ENCODE results near the gene GALR2. TPM values are rescaled to one million over a fixed set of nuclear protein-coding genes. Genes with fewer than 3 reads are reported as not detected.
"Not testable (repeated sequence)": the region's sequence is repeated elsewhere in the genome, so short reads cannot be mapped to it uniquely, and the experiment has no call there.

GALR2 gene
- polyA plus RNA-seq, 2 of the 4 experiments (the other 2 are of a cell fraction), result 0.32 to 0.44 TPM

DNA sequence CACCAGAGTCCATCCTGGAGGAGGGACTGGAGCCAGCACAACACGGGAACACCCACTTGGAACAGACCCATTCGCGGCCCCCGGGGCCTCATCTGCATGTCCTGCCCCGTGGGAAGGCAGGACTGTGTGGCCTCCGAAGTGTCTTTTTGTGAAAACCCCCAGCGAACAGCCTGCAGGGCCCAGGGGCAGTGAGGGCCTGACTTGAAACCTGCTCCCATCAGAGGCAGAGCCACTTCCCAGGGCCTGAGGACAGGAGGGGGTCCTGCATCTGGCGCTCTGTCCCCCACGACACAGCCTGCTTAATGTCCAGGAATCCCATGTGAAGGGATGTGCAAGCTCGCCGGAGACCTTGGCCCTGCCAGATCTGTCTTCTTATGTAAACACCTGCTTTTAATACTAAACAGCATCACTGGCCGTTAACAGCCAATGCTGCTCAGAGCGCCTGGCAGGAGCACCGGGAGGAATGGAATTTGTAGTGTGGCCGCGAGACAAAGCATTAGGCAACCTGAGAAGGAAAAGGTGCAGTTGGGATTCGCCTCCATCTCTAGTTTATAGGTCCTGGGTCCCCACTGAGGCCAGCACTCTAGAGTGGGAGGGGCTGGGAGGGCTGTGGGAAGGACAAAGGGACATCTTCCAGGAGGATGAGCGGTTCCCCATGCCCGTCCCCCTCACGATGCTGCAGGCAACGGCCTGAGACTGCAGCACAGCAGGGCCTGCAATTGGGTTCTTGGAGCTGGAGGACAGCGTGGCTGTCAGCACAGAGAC, 37.9 kb upstream of the GALR2 start:
- Histone ChIP-seq H3K4me3 (no peak overlapping the region), H3K4me1 (no peaks in the 10 kb centered on the region), H3K27ac (no peak overlapping the region), H3K4me2 (no peak overlapping the region), H3K9me3 (no peaks in the 10 kb centered on the region)
- no peak for ATAC-seq
- 88% methylated on average over 22 of the region's 22 CpGs for WGBS (ENCODE audit: missing lambda C conversion rate)
- POLR2A ChIA-PET, result interaction anchor here (1.4 kb wide), 1 partner anchor 36 kb away, joined by 3 read pairs; the partner anchor contains the start of gene SRP68
- CTCF ChIA-PET, result interaction anchor here (0.9 to 23.8 kb wide), 6 partner anchors 24 to 361 kb away, joined by 3 to 357 read pairs (median 4); partner anchors contain the start of gene GALR2
- TF ChIP-seq BHLHE40 (IDR thresholded peaks at IDR 0.05; ENCODE audit: low read depth, low read length) (no peak), HEYL (CRISPR knock-in tag; IDR thresholded peaks at IDR 0.05) (no peak), POLR2A (IDR thresholded peaks at IDR 0.05; ENCODE audit: low read length) (peak; percentile 8; the same call in 1 of the 2 replicates), GATA3 (IDR thresholded peaks at IDR 0.05; ENCODE audit: borderline replicate concordance) (no peak)
- FAIRE-seq, result no peak
- no peak for DNase-seq (ENCODE audit: low read depth in 1 of 2, low spot score in 1 of 2)

GRCh38 chr17:76038050-76038449, 36.5 kb upstream of the GALR2 start:
- no peaks in the 10 kb centered on the region for H3K4me1 ChIP-seq
- CTCF ChIA-PET, result interaction anchor here (0.6 to 23.8 kb wide), 4 partner anchors 13 to 77 kb away, joined by 3 to 357 read pairs (median 4); no protein-coding TSS in a partner anchor
- POLR2A ChIA-PET, result interaction anchor here (1.4 kb wide), 1 partner anchor 35 kb away, joined by 3 read pairs; the partner anchor contains the start of gene SRP68
- 92% methylated on average over 3 of the region's 3 CpGs for WGBS (ENCODE audit: missing lambda C conversion rate)
- no peaks in the 10 kb centered on the region for H3K9me3 ChIP-seq
- 0 out of 5 replicates have a peak, but pooled peaks of 1 of the 2 experiments have one; percentile 14 for TF ChIP-seq JUN (IDR thresholded peaks at IDR 0.05)
- TF ChIP-seq, protein P1, sequence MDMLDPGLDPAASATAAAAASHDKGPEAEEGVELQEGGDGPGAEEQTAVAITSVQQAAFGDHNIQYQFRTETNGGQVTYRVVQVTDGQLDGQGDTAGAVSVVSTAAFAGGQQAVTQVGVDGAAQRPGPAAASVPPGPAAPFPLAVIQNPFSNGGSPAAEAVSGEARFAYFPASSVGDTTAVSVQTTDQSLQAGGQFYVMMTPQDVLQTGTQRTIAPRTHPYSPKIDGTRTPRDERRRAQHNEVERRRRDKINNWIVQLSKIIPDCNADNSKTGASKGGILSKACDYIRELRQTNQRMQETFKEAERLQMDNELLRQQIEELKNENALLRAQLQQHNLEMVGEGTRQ (IDR thresholded peaks at IDR 0.05), result no peak
- no peak overlapping the region for H3K4me3 ChIP-seq
- DNase-seq (ENCODE audit: low read depth in 1 of 2, low spot score in 1 of 2) (no peak), ATAC-seq (no peak), FAIRE-seq (no peak)
- no peak overlapping the region for H3K27ac ChIP-seq
- no peak overlapping the region for H3K4me2 ChIP-seq

GRCh38 chr17:76039121-76039520, 35.5 kb upstream of the GALR2 start:
- 85% methylated on average over 6 of the region's 6 CpGs for WGBS (ENCODE audit: missing lambda C conversion rate)
- ATAC-seq (no peak), FAIRE-seq (no peak), DNase-seq (ENCODE audit: low read depth in 1 of 2, low spot score in 1 of 2) (no peak)
- ChIA-PET POLR2A (no interaction called here), CTCF (interaction anchor here (1.1 to 23.8 kb wide), 5 partner anchors 19 to 261 kb away, joined by 3 to 357 read pairs (median 4); no protein-coding TSS in a partner anchor)
- Histone ChIP-seq H3K4me3 (no peak overlapping the region), H3K9me3 (no peaks in the 10 kb centered on the region), H3K4me1 (no peaks in the 10 kb centered on the region), H3K4me2 (no peak overlapping the region), H3K27ac (peak overlapping the region in 1 of 2 experiments; percentile 33; a peak in 1 of 6 replicates)
- no peak for TF ChIP-seq POLR2A (IDR thresholded peaks at IDR 0.05; ENCODE audit: low read length)

GRCh38 chr17:76040376-76040775, 34.2 kb upstream of the GALR2 start:
- DNase-seq (ENCODE audit: low read depth in 1 of 2, low spot score in 1 of 2), result no peak
- H3K27ac ChIP-seq, result no peak overlapping the region
- H3K9me3 ChIP-seq, result no peaks in the 10 kb centered on the region
- 92% methylated on average over 6 of the region's 6 CpGs for WGBS (ENCODE audit: missing lambda C conversion rate)
- no peaks in the 10 kb centered on the region for H3K4me1 ChIP-seq
- no peak overlapping the region for H3K4me2 ChIP-seq
- no peak for ATAC-seq
- TF ChIP-seq ZFP36 (IDR thresholded peaks at IDR 0.05; ENCODE audit: borderline replicate concordance, partially characterized antibody) (no peak), TFCP2L1 (CRISPR knock-in tag; IDR thresholded peaks at IDR 0.05) (no peak), MYC (IDR thresholded peaks at IDR 0.05; ENCODE audit: borderline replicate concordance, low read length) (no peak), KDM5A (IDR thresholded peaks at IDR 0.05) (no peak), NFE2L2 (conservative IDR thresholded peaks at IDR 0.05; ENCODE audit: low read length) (no peak), ESRRA (IDR thresholded peaks at IDR 0.05; ENCODE audit: borderline replicate concordance, low read length) (no peak)
- TF ChIP-seq, protein P2, sequence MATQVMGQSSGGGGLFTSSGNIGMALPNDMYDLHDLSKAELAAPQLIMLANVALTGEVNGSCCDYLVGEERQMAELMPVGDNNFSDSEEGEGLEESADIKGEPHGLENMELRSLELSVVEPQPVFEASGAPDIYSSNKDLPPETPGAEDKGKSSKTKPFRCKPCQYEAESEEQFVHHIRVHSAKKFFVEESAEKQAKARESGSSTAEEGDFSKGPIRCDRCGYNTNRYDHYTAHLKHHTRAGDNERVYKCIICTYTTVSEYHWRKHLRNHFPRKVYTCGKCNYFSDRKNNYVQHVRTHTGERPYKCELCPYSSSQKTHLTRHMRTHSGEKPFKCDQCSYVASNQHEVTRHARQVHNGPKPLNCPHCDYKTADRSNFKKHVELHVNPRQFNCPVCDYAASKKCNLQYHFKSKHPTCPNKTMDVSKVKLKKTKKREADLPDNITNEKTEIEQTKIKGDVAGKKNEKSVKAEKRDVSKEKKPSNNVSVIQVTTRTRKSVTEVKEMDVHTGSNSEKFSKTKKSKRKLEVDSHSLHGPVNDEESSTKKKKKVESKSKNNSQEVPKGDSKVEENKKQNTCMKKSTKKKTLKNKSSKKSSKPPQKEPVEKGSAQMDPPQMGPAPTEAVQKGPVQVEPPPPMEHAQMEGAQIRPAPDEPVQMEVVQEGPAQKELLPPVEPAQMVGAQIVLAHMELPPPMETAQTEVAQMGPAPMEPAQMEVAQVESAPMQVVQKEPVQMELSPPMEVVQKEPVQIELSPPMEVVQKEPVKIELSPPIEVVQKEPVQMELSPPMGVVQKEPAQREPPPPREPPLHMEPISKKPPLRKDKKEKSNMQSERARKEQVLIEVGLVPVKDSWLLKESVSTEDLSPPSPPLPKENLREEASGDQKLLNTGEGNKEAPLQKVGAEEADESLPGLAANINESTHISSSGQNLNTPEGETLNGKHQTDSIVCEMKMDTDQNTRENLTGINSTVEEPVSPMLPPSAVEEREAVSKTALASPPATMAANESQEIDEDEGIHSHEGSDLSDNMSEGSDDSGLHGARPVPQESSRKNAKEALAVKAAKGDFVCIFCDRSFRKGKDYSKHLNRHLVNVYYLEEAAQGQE (IDR thresholded peaks at IDR 0.05), result no peak
- ChIA-PET CTCF (interaction anchor here (0.8 to 23.8 kb wide), 5 partner anchors 8 to 240 kb away, joined by 4 to 357 read pairs (median 4); partner anchors contain the start of gene CDK3), POLR2A (no interaction called here)
- FAIRE-seq, result no peak
- H3K4me3 ChIP-seq, result no peak overlapping the region

DNA sequence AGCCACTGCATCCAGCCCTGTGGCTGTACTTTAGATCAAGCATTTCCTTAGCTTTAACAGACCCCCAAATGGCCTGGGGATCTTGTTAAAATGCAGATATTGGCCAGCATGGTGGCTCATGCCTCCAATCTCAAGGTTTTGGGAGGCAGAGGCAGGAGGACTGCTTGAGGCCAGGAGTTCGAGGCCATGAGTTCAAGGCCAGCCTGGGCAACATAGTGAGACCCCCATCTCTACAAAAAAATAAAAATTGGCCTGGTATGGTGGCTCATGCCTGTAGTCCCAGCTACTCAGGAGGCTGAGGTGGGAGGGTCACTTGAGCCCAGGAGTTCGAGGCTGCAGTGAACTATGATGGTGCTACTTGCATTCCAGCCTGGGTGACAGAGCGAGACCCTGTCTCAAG, 31.7 kb upstream of the GALR2 start:
- CTCF ChIA-PET, result interaction anchor here (0.6 to 23.8 kb wide), 12 partner anchors 8 to 355 kb away, joined by 3 to 357 read pairs (median 3); partner anchors contain the start of genes CDK3 and EVPL
- WGBS (ENCODE audit: missing lambda C conversion rate), result 89% methylated on average over 3 of the region's 3 CpGs
- POLR2A ChIA-PET; FAIRE-seq; H3K27ac ChIP-seq; DNase-seq (ENCODE audit: low read depth in 1 of 2, low spot score in 1 of 2); H3K4me1 ChIP-seq; H3K4me3 ChIP-seq; H3K4me2 ChIP-seq; H3K9me3 ChIP-seq; ATAC-seq: not testable (repeated sequence)

DNA sequence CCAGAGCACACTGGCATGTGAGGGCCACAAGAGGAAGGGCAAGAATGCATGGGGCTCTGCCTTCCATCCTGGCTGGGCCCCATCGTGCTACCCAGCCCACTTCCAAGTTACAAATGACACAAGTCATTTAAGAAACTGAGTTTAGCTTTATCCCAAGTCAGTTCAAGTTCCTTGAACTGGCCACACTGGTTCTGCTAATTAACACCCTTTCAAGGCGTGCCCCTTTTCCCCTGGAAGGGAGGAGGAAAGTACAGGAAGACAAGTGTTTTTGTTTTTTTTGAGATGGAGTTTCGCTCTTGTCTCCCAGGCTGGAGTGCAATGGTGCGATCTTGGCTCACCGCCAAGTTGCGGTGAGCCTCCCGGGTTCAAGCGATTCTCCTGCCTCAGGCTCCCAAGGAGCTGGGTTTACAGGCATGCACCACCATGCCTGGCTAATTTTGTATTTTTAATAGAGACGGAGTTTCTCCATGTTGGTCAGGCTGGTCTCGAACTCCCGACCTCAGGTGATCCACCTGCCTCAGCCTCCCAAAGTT, 30.0 kb upstream of the GALR2 start:
- DNase-seq (ENCODE audit: low read depth in 1 of 2, low spot score in 1 of 2); ATAC-seq; H3K4me1 ChIP-seq; FAIRE-seq; H3K4me2 ChIP-seq; H3K9me3 ChIP-seq; POLR2A ChIA-PET; H3K4me3 ChIP-seq; H3K27ac ChIP-seq: not testable (repeated sequence)
- CTCF ChIA-PET, result interaction anchor here (1.6 to 23.8 kb wide), 2 partner anchors 17 to 31 kb away, joined by 3 to 357 read pairs; partner anchors contain the start of gene EVPL
- 92% methylated on average over 11 of the region's 11 CpGs for WGBS (ENCODE audit: missing lambda C conversion rate)

Measured in A549 (cell line).